HG02610 (cell line): Measurements from ENCODE around the gene CEP295NL.
"Not testable (repeated sequence)": the region's sequence is repeated elsewhere in the genome, so short reads cannot be mapped to it uniquely, and the experiment has no call there.

Experiments used
- ATAC-seq: cut with Tn5 transposase; IDR thresholded peaks from one replicate; pipeline ENCODE4 v1.9.1; 2021; ENCODE audit warnings: mild to moderate bottlenecking, moderate library complexity; ENCODE audit not compliant: unreplicated experiment

CEP295NL gene

GRCh38 chr17:78867046-78867445, 36.0 kb downstream of the CEP295NL start:
- ATAC-seq: not testable (repeated sequence)

- no peak for ATAC-seq
Observed at GRCh38 chr17:78865682-78866390, 37.2 kb downstream of the CEP295NL start.

GRCh38 chr17:78864117-78864516, 38.9 kb downstream of the CEP295NL start:
- ATAC-seq: no peak

GRCh38 chr17:78862073-78863023, 40.7 kb downstream of the CEP295NL start:
- ATAC-seq: no peak

- no peak for ATAC-seq
Observed at GRCh38 chr17:78861229-78861628, 41.8 kb downstream of the CEP295NL start.

GRCh38 chr17:78859051-78859450, 44.0 kb downstream of the CEP295NL start:
- ATAC-seq: no peak

GRCh38 chr17:78857266-78857665, 45.7 kb downstream of the CEP295NL start:
- no peak for ATAC-seq

- ATAC-seq: no peak
Observed at GRCh38 chr17:78855561-78856165, 47.3 kb downstream of the CEP295NL start.

- ATAC-seq: no peak
Observed at GRCh38 chr17:78854508-78854907, 48.5 kb downstream of the CEP295NL start.

- no peak for ATAC-seq
Observed at GRCh38 chr17:78853926-78854394, 49.0 kb downstream of the CEP295NL start.

- no peak for ATAC-seq
Observed at GRCh38 chr17:78852709-78853121, 50.3 kb downstream of the CEP295NL start.

GRCh38 chr17:78849026-78849425, 54.0 kb downstream of the CEP295NL start:
- no peak for ATAC-seq

GRCh38 chr17:78847052-78847451, 55.9 kb downstream of the CEP295NL start:
- no peak for ATAC-seq

- ATAC-seq: no peak
Observed at GRCh38 chr17:78844301-78845005, 58.5 kb downstream of the CEP295NL start.

GRCh38 chr17:78842881-78843565, 60.0 kb downstream of the CEP295NL start:
- no peak for ATAC-seq

GRCh38 chr17:78840780-78841611, 62.0 kb downstream of the CEP295NL start, which contains the start of gene USP36:
USP36 (minus strand) TSS chr17:78840814; CDS start chr17:78836363, 4,451 bp downstream.
- ATAC-seq: peak; percentile 92
